Endothelial cell of umbilical vein (primary cell): ENCODE results near the gene SUPT3H.

ENCODE experiments used
- CTCF ChIP-seq, 2 donors: IDR thresholded peaks; 1 replicate in 1 of 2; 2 replicates in 1 of 2; pipeline ENCODE4 v1.5.1; 2011; ENCODE audit warnings: low read length in 2 of 2, mild to moderate bottlenecking in 2 of 2, moderate library complexity in 2 of 2, control low read depth in 1 of 2, inconsistent platforms in 1 of 2, low read depth in 1 of 2; ENCODE audit not compliant: insufficient read depth in 1 of 2; ENCODE audit errors: extremely low read depth in 1 of 2
- EZH2 ChIP-seq: IDR thresholded peaks from 2 replicates; pipeline ENCODE4 v1.6.1; 2012; ENCODE audit warnings: borderline replicate concordance, low read depth, mild to moderate bottlenecking, moderate library complexity, low read length, inconsistent platforms; ENCODE audit not compliant: severe bottlenecking
- JUN ChIP-seq: IDR thresholded peaks from 2 replicates; pipeline ENCODE4 v1.6.1; 2011; ENCODE audit warnings: borderline replicate concordance, low read depth; ENCODE audit not compliant: insufficient read length, insufficient read depth
- MAX ChIP-seq: IDR thresholded peaks from 2 replicates; pipeline ENCODE4 v1.6.1; 2011; ENCODE audit not compliant: insufficient read depth, insufficient read length
- POLR2A ChIP-seq: IDR thresholded peaks from 2 replicates; pipeline ENCODE4 v1.6.1; 2012; ENCODE audit warnings: low read depth, mild to moderate bottlenecking, control low read depth, low read length
- POLR2AphosphoS5 ChIP-seq: IDR thresholded peaks from 2 replicates; pipeline ENCODE4 v1.6.1; 2012; ENCODE audit warnings: low read depth, mild to moderate bottlenecking, control low read depth, low read length, moderate library complexity; ENCODE audit not compliant: insufficient read depth

GRCh38 chr6:45163952-45164766, 213.6 kb downstream of the SUPT3H start:
- TF ChIP-seq POLR2AphosphoS5 (no peak), CTCF (IDR thresholded peaks at IDR 0.05; ENCODE audit: extremely low read depth in 1 of 2, insufficient read depth in 1 of 2, low read depth in 1 of 2, low read length in 2 of 2) (no peak), POLR2A (no peak), EZH2 (no peak), MAX (no peak), JUN (no peak)
